Gastrocnemius medialis (tissue), 4 donors: ENCODE results near the gene FOLR1.

Source experiments
- CTCF ChIP-seq, 5 experiments: fragments of 450-650 bp in 3 of 5; fragments of 200-600 bp in 2 of 5; sonication (generic) in 2 of 5; IDR thresholded peaks in 4 of 5; conservative IDR thresholded peaks in 1 of 5; 1 replicate in 4 of 5; 2 replicates in 1 of 5; pipeline ENCODE4 v1.5.1; 2016 to 2019; ENCODE audit warnings: antibody characterized with exemption in 5 of 5, mild to moderate bottlenecking in 3 of 5, moderate library complexity in 3 of 5
- POLR2A ChIP-seq, 2 donors: fragments of 450-650 bp; IDR thresholded peaks; one replicate each; pipeline ENCODE4 v1.6.1; 2017; ENCODE audit warnings: antibody characterized with exemption in 2 of 2, mild to moderate bottlenecking in 2 of 2, moderate library complexity in 2 of 2

DNA sequence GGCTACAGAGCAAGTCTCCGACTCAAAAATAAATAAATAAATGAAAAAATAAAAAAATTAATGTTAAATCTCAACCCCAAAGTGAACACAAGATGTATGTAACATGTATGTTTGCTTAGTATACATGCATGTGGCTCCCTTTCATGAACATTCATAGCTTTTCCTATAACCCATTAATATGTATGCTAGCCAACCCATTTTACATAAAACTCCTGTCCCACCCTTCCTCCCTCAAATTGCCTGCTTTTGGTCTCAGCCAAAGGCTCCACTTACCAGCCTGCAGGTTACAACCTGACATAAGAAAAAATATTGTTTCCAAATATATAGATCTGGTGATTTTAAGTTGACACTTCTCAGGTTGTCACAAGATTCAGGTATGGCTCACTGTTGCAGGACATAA is 3.7 kb upstream of the FOLR1 start:
- no peak for TF ChIP-seq CTCF (IDR thresholded peaks at IDR 0.05 in 4 of 5, conservative IDR thresholded peaks at IDR 0.05 in 1 of 5)
- TF ChIP-seq POLR2A (IDR thresholded peaks at IDR 0.05), result no peak
